Right atrium auricular region (tissue), 2 donors: ENCODE results near the gene ARHGEF12. TPM values are rescaled to one million over a fixed set of nuclear protein-coding genes. Genes with fewer than 3 reads are reported as not detected.

ENCODE experiments used
- DNase-seq: peaks from one replicate; pipeline ENCODE4 v3.0.0-alpha.2; 2019; ENCODE audit warnings: low spot score
- H3K27ac ChIP-seq, 2 donors: fragments of 200-600 bp; sonication (generic); 1 replicate in 1 of 2; 2 replicates in 1 of 2; pipeline ENCODE4 v1.5.1; 2016 to 2019
- H3K27me3 ChIP-seq, 2 donors: fragments of 200-600 bp; sonication (generic); one replicate each; pipeline versions ENCODE4 v1.5.1 to v1.6.0; 2017 to 2019
- H3K36me3 ChIP-seq: fragments of 200-600 bp; sonication (generic); one replicate; pipeline ENCODE4 v1.5.1; 2016
- H3K4me1 ChIP-seq, 2 donors: fragments of 200-600 bp; sonication (generic); one replicate each; pipeline versions ENCODE4 v1.5.1 to v1.6.0; 2017 to 2019
- H3K4me3 ChIP-seq, 2 donors: fragments of 200-600 bp; sonication (generic); 1 replicate in 1 of 2; 2 replicates in 1 of 2; pipeline ENCODE4 v1.5.1; 2017 to 2019; ENCODE audit warnings: mild to moderate bottlenecking in 1 of 2, moderate library complexity in 1 of 2
- H3K9me3 ChIP-seq, 2 donors: fragments of 200-600 bp; sonication (generic); one replicate each; pipeline ENCODE4 v1.5.1; 2019
- CTCF ChIP-seq, 2 donors: fragments of 200-600 bp; sonication (generic); IDR thresholded peaks; one replicate each; pipeline ENCODE4 v1.5.1; 2019; ENCODE audit warnings: antibody characterized with exemption in 2 of 2
- total RNA-seq, 2 donors: library from RNA; depleted of rRNA; stranded (reverse); fragments of >200 nt; gene quantifications; one replicate each; pipeline ENCODE4 v1.1.0, GENCODE V29; 2016

ARHGEF12 gene
- total RNA-seq, 2 donors from 2014 or later = 84.0 to 87.2 TPM

- no peak overlapping the region for H3K27ac ChIP-seq
- no peaks in the 10 kb centered on the region for H3K9me3 ChIP-seq
- H3K4me1 ChIP-seq = no peaks in the 10 kb centered on the region
- no peak for DNase-seq
- no peak overlapping the region for H3K4me3 ChIP-seq
- no peaks in the 10 kb centered on the region for H3K27me3 ChIP-seq
- no peak for TF ChIP-seq CTCF (IDR thresholded peaks at IDR 0.05)
- H3K36me3 ChIP-seq = peaks cover 56% of the 10 kb centered on the region
Measured at GRCh38 chr11:120442031-120442430, 105.8 kb downstream of the ARHGEF12 start.

GRCh38 chr11:120446802-120447201 lies 110.6 kb downstream of the ARHGEF12 start:
- Histone ChIP-seq H3K27ac (no peak overlapping the region), H3K27me3 (no peaks in the 10 kb centered on the region), H3K36me3 (peaks cover 93% of the 10 kb centered on the region), H3K4me1 (no peaks in the 10 kb centered on the region), H3K9me3 (no peaks in the 10 kb centered on the region), H3K4me3 (no peak overlapping the region)
- no peak for DNase-seq
- no peak for TF ChIP-seq CTCF (IDR thresholded peaks at IDR 0.05)

- TF ChIP-seq CTCF (IDR thresholded peaks at IDR 0.05) = no peak
- peaks cover 98% of the 10 kb centered on the region for H3K36me3 ChIP-seq
- H3K9me3 ChIP-seq = no peaks in the 10 kb centered on the region
- H3K27me3 ChIP-seq = no peaks in the 10 kb centered on the region
- DNase-seq = no peak
- no peaks in the 10 kb centered on the region for H3K4me1 ChIP-seq
- H3K4me3 ChIP-seq = no peak overlapping the region
- no peak overlapping the region for H3K27ac ChIP-seq
Measured at GRCh38 chr11:120448240-120448639, 112.0 kb downstream of the ARHGEF12 start.

- Histone ChIP-seq H3K4me3 (no peak overlapping the region), H3K4me1 (no peaks in the 10 kb centered on the region), H3K27me3 (no peaks in the 10 kb centered on the region), H3K27ac (no peak overlapping the region), H3K36me3 (peaks cover 93% of the 10 kb centered on the region), H3K9me3 (no peaks in the 10 kb centered on the region)
- TF ChIP-seq CTCF (IDR thresholded peaks at IDR 0.05) = no peak
- no peak for DNase-seq
Measured at GRCh38 chr11:120455487-120455886, 119.3 kb downstream of the ARHGEF12 start.

GRCh38 chr11:120457996-120458395 lies 121.8 kb downstream of the ARHGEF12 start:
- H3K36me3 ChIP-seq = peaks cover 93% of the 10 kb centered on the region
- H3K27ac ChIP-seq = no peak overlapping the region
- H3K4me3 ChIP-seq = no peak overlapping the region

More at GRCh38 chr11:120457996-120458395, 121.8 kb downstream of the ARHGEF12 start:
- H3K9me3 ChIP-seq = no peaks in the 10 kb centered on the region
- TF ChIP-seq CTCF (IDR thresholded peaks at IDR 0.05) = no peak
- DNase-seq = no peak
- no peaks in the 10 kb centered on the region for H3K4me1 ChIP-seq
- H3K27me3 ChIP-seq = no peaks in the 10 kb centered on the region
